ENCODE results near the gene RHOV.

RHOV gene

DNA sequence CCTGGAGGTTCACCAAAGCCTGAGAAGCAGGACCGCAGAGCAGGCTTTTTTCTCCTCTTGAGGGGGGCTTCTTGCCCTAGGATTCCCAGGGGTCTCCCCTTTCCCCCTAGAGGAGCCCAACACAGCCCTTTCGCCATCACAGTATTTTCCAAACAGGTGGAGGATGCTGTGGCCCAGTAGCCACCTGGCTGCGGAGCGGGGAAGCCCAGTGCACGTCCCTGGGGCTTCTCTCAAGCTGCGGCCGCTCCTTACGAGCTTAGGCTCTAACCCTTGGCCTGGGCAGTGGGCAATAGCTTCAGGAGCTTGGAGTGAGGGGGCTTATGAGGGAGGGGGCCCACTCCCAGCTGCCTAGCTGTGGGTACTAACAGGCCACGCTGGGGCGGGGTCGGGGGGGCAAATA, 43.6 kb upstream of the RHOV start:
- ATAC-seq = no peak
- TF ChIP-seq ISL1 (CRISPR knock-in tag; IDR thresholded peaks at IDR 0.05) (no peak), ZNF70 (CRISPR knock-in tag; IDR thresholded peaks at IDR 0.05) (no peak)

DNA sequence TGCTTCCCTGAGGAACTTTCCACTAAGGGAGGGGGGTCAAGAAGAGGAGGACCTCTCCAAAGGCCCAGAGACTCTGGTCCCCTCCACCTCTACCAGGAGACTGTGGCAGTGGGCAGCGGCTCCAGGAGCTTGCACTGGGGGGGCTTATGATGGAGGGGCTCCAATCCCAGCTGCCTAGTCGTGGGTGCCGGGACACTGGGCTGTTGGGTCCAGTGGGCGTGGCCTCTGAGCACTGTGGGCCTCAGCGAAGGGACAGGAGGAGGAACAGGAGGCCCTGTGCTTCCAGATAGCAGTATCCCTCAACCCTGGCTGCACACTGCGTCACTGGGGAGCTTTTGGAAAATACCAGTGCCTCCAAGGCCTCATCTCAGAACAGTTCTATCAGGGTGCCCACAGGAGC, 41.6 kb upstream of the RHOV start:
- no peak for TF ChIP-seq GLIS3 (CRISPR knock-in tag; IDR thresholded peaks at IDR 0.05)
- no peak for TF ChIP-seq ZC3H10 (CRISPR knock-in tag; IDR thresholded peaks at IDR 0.05)
- no peak for TF ChIP-seq CSDC2 (CRISPR knock-in tag; IDR thresholded peaks at IDR 0.05)
- no peak for TF ChIP-seq ISL1 (CRISPR knock-in tag; IDR thresholded peaks at IDR 0.05)
- TF ChIP-seq, protein P1, sequence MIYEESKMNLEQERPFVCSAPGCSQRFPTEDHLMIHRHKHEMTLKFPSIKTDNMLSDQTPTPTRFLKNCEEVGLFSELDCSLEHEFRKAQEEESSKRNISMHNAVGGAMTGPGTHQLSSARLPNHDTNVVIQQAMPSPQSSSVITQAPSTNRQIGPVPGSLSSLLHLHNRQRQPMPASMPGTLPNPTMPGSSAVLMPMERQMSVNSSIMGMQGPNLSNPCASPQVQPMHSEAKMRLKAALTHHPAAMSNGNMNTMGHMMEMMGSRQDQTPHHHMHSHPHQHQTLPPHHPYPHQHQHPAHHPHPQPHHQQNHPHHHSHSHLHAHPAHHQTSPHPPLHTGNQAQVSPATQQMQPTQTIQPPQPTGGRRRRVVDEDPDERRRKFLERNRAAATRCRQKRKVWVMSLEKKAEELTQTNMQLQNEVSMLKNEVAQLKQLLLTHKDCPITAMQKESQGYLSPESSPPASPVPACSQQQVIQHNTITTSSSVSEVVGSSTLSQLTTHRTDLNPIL (CRISPR knock-in tag; IDR thresholded peaks at IDR 0.05; ENCODE audit: low read depth) = no peak
- TF ChIP-seq ZNF8 (CRISPR knock-in tag; IDR thresholded peaks at IDR 0.05) = no peak
- no peak for TF ChIP-seq ARNTL (CRISPR knock-in tag; IDR thresholded peaks at IDR 0.05; ENCODE audit: borderline replicate concordance, low read depth)
- TF ChIP-seq ZFP30 (CRISPR knock-in tag; IDR thresholded peaks at IDR 0.05) = no peak
- TF ChIP-seq ESRRG (CRISPR knock-in tag; IDR thresholded peaks at IDR 0.05) = no peak
- TF ChIP-seq, protein P2, sequence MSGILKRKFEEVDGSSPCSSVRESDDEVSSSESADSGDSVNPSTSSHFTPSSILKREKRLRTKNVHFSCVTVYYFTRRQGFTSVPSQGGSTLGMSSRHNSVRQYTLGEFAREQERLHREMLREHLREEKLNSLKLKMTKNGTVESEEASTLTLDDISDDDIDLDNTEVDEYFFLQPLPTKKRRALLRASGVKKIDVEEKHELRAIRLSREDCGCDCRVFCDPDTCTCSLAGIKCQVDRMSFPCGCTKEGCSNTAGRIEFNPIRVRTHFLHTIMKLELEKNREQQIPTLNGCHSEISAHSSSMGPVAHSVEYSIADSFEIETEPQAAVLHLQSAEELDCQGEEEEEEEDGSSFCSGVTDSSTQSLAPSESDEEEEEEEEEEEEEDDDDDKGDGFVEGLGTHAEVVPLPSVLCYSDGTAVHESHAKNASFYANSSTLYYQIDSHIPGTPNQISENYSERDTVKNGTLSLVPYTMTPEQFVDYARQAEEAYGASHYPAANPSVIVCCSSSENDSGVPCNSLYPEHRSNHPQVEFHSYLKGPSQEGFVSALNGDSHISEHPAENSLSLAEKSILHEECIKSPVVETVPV (CRISPR knock-in tag; IDR thresholded peaks at IDR 0.05) = no peak
- no peak for TF ChIP-seq ZNF70 (CRISPR knock-in tag; IDR thresholded peaks at IDR 0.05)
- TF ChIP-seq TOX (CRISPR knock-in tag; IDR thresholded peaks at IDR 0.05; ENCODE audit: borderline replicate concordance) = no peak
- no peak for TF ChIP-seq ZNF565 (CRISPR knock-in tag; conservative IDR thresholded peaks at IDR 0.05; ENCODE audit: low read depth)
- TF ChIP-seq PPARA (CRISPR knock-in tag; IDR thresholded peaks at IDR 0.05; ENCODE audit: borderline replicate concordance) = no peak
- no peak for TF ChIP-seq ZFP3 (CRISPR knock-in tag; IDR thresholded peaks at IDR 0.05)
- TF ChIP-seq, protein P3, sequence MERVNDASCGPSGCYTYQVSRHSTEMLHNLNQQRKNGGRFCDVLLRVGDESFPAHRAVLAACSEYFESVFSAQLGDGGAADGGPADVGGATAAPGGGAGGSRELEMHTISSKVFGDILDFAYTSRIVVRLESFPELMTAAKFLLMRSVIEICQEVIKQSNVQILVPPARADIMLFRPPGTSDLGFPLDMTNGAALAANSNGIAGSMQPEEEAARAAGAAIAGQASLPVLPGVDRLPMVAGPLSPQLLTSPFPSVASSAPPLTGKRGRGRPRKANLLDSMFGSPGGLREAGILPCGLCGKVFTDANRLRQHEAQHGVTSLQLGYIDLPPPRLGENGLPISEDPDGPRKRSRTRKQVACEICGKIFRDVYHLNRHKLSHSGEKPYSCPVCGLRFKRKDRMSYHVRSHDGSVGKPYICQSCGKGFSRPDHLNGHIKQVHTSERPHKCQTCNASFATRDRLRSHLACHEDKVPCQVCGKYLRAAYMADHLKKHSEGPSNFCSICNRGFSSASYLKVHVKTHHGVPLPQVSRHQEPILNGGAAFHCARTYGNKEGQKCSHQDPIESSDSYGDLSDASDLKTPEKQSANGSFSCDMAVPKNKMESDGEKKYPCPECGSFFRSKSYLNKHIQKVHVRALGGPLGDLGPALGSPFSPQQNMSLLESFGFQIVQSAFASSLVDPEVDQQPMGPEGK (CRISPR knock-in tag; IDR thresholded peaks at IDR 0.05; ENCODE audit: borderline replicate concordance) = no peak
- ATAC-seq = no peak

DNA sequence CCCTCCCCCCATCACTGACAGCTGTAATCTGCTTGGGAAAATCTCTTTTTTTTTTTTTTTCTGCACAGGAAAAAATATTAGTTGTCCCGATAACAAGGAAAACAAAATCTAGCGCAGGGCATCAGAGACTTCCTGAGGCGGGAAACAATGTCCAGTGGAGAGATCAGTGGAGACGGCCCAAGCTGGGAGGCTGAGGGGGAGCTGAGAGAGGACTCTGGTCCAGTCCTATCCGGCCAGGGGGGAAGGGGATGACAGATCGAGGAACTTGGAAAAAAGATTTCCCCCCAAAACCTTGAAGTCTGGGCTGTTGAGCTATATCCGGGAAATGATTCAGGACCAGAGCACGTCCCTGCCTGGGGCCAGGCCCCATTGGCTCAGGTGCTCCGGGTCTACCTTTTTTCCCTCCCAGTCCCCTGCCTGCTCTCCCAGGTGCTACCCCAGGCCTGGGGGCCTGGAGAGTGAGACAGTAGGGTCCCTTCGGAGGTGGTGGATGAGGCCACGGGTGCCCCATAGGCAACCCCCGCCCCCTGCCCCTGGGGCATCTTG, 41.2 kb upstream of the RHOV start:
- ATAC-seq = no peak
- no peak for TF ChIP-seq ZNF565 (CRISPR knock-in tag; conservative IDR thresholded peaks at IDR 0.05; ENCODE audit: low read depth)
- no peak for TF ChIP-seq ZNF8 (CRISPR knock-in tag; IDR thresholded peaks at IDR 0.05)
- no peak for TF ChIP-seq RARB (CRISPR knock-in tag; IDR thresholded peaks at IDR 0.05)
- TF ChIP-seq BACH2 (CRISPR knock-in tag; IDR thresholded peaks at IDR 0.05; ENCODE audit: borderline replicate concordance) = no peak
- TF ChIP-seq PPARA (CRISPR knock-in tag; IDR thresholded peaks at IDR 0.05; ENCODE audit: borderline replicate concordance) = no peak
- TF ChIP-seq CSDC2 (CRISPR knock-in tag; IDR thresholded peaks at IDR 0.05) = no peak
- TF ChIP-seq OSR1 (CRISPR knock-in tag; IDR thresholded peaks at IDR 0.05) = no peak
- no peak for TF ChIP-seq TCF4 (CRISPR knock-in tag; IDR thresholded peaks at IDR 0.05; ENCODE audit: borderline replicate concordance)
- TF ChIP-seq TOX (CRISPR knock-in tag; IDR thresholded peaks at IDR 0.05; ENCODE audit: borderline replicate concordance) = no peak
- TF ChIP-seq, protein P1 (CRISPR knock-in tag; IDR thresholded peaks at IDR 0.05; ENCODE audit: low read depth) = no peak
- no peak for TF ChIP-seq ESRRG (CRISPR knock-in tag; IDR thresholded peaks at IDR 0.05)
- no peak for TF ChIP-seq ZFP3 (CRISPR knock-in tag; IDR thresholded peaks at IDR 0.05)
- TF ChIP-seq, protein P3 (CRISPR knock-in tag; IDR thresholded peaks at IDR 0.05; ENCODE audit: borderline replicate concordance) = no peak
- no peak for TF ChIP-seq ISL1 (CRISPR knock-in tag; IDR thresholded peaks at IDR 0.05)
- no peak for TF ChIP-seq ZNF70 (CRISPR knock-in tag; IDR thresholded peaks at IDR 0.05)
- TF ChIP-seq, protein P2 (CRISPR knock-in tag; IDR thresholded peaks at IDR 0.05) = no peak
- no peak for TF ChIP-seq ZC3H10 (CRISPR knock-in tag; IDR thresholded peaks at IDR 0.05)
- no peak for TF ChIP-seq ZFP30 (CRISPR knock-in tag; IDR thresholded peaks at IDR 0.05)
